Epithelial cell of esophagus (primary cell): ENCODE measurements around the gene MANF.

Experiments
- DNase-seq: peaks from one replicate; pipeline ENCODE4 v3.0.0; 2010; ENCODE audit warnings: low read depth
- H3K4me3 ChIP-seq: 2 replicates; pipeline ENCODE4 v1.5.1; 2011; ENCODE audit warnings: mild to moderate bottlenecking, low read length, control low read depth
- CTCF ChIP-seq: IDR thresholded peaks from 2 replicates; pipeline ENCODE4 v1.5.1; 2011; ENCODE audit warnings: low read depth, mild to moderate bottlenecking, low read length, control low read depth, inconsistent platforms; ENCODE audit not compliant: insufficient read depth; ENCODE audit errors: missing control alignments

Gene MANF

GRCh38 chr3:51379301-51379700 is 5.8 kb upstream of the MANF start:
- H3K4me3 ChIP-seq = no peak overlapping the region
- TF ChIP-seq CTCF = no peak
- DNase-seq = no peak

- DNase-seq = no peak
These were observed 5.2 kb upstream of the MANF start for GRCh38 chr3:51379746-51380455.

GRCh38 chr3:51380601-51381332 is 4.3 kb upstream of the MANF start:
- TF ChIP-seq CTCF = no peak
- H3K4me3 ChIP-seq = no peak overlapping the region
- no peak for DNase-seq

More at GRCh38 chr3:51379746-51380455, 5.2 kb upstream of the MANF start:
- H3K4me3 ChIP-seq = no peak overlapping the region
- TF ChIP-seq CTCF = no peak

GRCh38 chr3:51381333-51381705 is 3.8 kb upstream of the MANF start:
- no peak for DNase-seq
- no peak overlapping the region for H3K4me3 ChIP-seq
- no peak for TF ChIP-seq CTCF

GRCh38 chr3:51382076-51382745 is 2.9 kb upstream of the MANF start:
- H3K4me3 ChIP-seq = no peak overlapping the region
- DNase-seq = no peak
- no peak for TF ChIP-seq CTCF

GRCh38 chr3:51382947-51383578 is 2.0 kb upstream of the MANF start:
- no peak for DNase-seq
- no peak for TF ChIP-seq CTCF
- no peak overlapping the region for H3K4me3 ChIP-seq
